Head of caudate nucleus (tissue), 42 donors: ENCODE data around the gene ARG2.

Source experiments
- DNase-seq, 42 donors: peaks; one replicate each; pipeline versions ENCODE4 v3.0.0 to v3.0.0-alpha.2; 2020 to 2021; ENCODE audit warnings: mixed read lengths in 7 of 42
- intact Hi-C: fragments of 100-400 bp; cut with DNase I; formaldehyde crosslinking; loops from one replicate; pipeline ENCODE4 v1.15.0; 2022

The ARG2 gene

GRCh38 chr14:67666750-67667449 lies 47.2 kb downstream of the ARG2 start:
- intact Hi-C loops = loop anchor here (5.0 to 10.0 kb wide), 3 partner anchors 50 to 242 kb away; partner anchors contain the start of gene ARG2
- peak in 21 of 42 donors; percentile 11 to 70 (median 39) for DNase-seq

GRCh38 chr14:67668559-67668958 lies 48.8 kb downstream of the ARG2 start:
- intact Hi-C loops = loop anchor here (5.0 to 10.0 kb wide), 3 partner anchors 51 to 244 kb away; partner anchors contain the start of gene ARG2
- DNase-seq = no peak

- intact Hi-C loops = no loop called here
- no peak for DNase-seq
Observed at GRCh38 chr14:67673451-67673850, 53.7 kb downstream of the ARG2 start.

- intact Hi-C loops = no loop called here
- DNase-seq = peak; percentile 29 to 88 (median 72)
Observed at GRCh38 chr14:67674139-67674479, 54.4 kb downstream of the ARG2 start.

- intact Hi-C loops = no loop called here
- peak; percentile 46 to 92 (median 84) for DNase-seq
Observed at GRCh38 chr14:67674480-67675218, 54.9 kb downstream of the ARG2 start, which contains the start of gene VTI1B. TSS of gene VTI1B (minus strand) at chr14:67674632. CDS start at chr14:67674489, 143 bp downstream.

GRCh38 chr14:67675219-67675582 lies 55.5 kb downstream of the ARG2 start:
- intact Hi-C loops = no loop called here
- no peak for DNase-seq

GRCh38 chr14:67679006-67679405 lies 59.3 kb downstream of the ARG2 start:
- DNase-seq = no peak
- intact Hi-C loops = no loop called here

- intact Hi-C loops = no loop called here
- no peak for DNase-seq
Observed at GRCh38 chr14:67680121-67680602, 60.4 kb downstream of the ARG2 start.

- intact Hi-C loops = no loop called here
- no peak for DNase-seq
Observed at GRCh38 chr14:67680941-67681340, 61.2 kb downstream of the ARG2 start.

GRCh38 chr14:67683842-67684241 lies 64.1 kb downstream of the ARG2 start:
- intact Hi-C loops = no loop called here
- no peak for DNase-seq

GRCh38 chr14:67690011-67690410 lies 70.3 kb downstream of the ARG2 start:
- peak in 1 of 42 donors; percentile 20 for DNase-seq
- intact Hi-C loops = no loop called here

- DNase-seq = peak in 34 of 42 donors; percentile 15 to 77 (median 35)
- intact Hi-C loops = no loop called here
Observed at GRCh38 chr14:67694791-67695393, 75.2 kb downstream of the ARG2 start.

GRCh38 chr14:67695394-67695949 lies 75.8 kb downstream of the ARG2 start, which contains the start of gene RDH11:
TSS of gene RDH11 (minus strand) at chr14:67695764. CDS start at chr14:67695703, 61 bp downstream.
- peak; percentile 81 to 97 (median 92) for DNase-seq
- intact Hi-C loops = no loop called here

- DNase-seq = peak in 1 of 42 donors; percentile 33
- intact Hi-C loops = no loop called here
Observed at GRCh38 chr14:67697006-67697405, 77.3 kb downstream of the ARG2 start.

- peak in 1 of 42 donors; percentile 13 for DNase-seq
- intact Hi-C loops = no loop called here
Observed at GRCh38 chr14:67698179-67698578, 78.5 kb downstream of the ARG2 start.
